Small intestine (tissue), 7 donors: Measurements from ENCODE around the gene TCF7L2. TPM values are rescaled to one million over a fixed set of nuclear protein-coding genes. Genes with fewer than 3 reads are reported as not detected.
A peak's percentile ranks its signal among the peaks of the same experiment; 100 is the strongest.

ENCODE experiments used
- DNase-seq, 2 donors: peaks; one replicate each; pipeline versions ENCODE4 v3.0.0 to v3.0.0-alpha.2; 2013
- FAIRE-seq: peaks from 2 replicates; lab custom pipeline; 2012; peaks lifted over from hg19 to GRCh38; lab: Jason Lieb, UNC
- H3K27ac ChIP-seq, 3 donors: one replicate each; pipeline ENCODE4 v1.5.1; 2013; ENCODE audit warnings: low read length in 2 of 3, mild to moderate bottlenecking in 2 of 3, control low read depth in 1 of 3, inconsistent platforms in 1 of 3, low read depth in 1 of 3, moderate library complexity in 1 of 3
- H3K27me3 ChIP-seq, 3 donors: one replicate each; pipeline ENCODE4 v1.6.1; 2013; ENCODE audit warnings: low read length in 3 of 3, inconsistent platforms in 1 of 3; ENCODE audit not compliant: control insufficient read depth in 3 of 3, insufficient read depth in 3 of 3
- H3K36me3 ChIP-seq, 3 donors: one replicate each; pipeline ENCODE4 v1.6.1; 2013; ENCODE audit warnings: low read length in 3 of 3, inconsistent platforms in 1 of 3, low read depth in 1 of 3, mild to moderate bottlenecking in 1 of 3, moderate library complexity in 1 of 3; ENCODE audit not compliant: control insufficient read depth in 3 of 3, insufficient read depth in 2 of 3
- H3K4me1 ChIP-seq, 3 donors: one replicate each; pipeline ENCODE4 v1.6.1; 2013; ENCODE audit warnings: low read length in 2 of 3, inconsistent platforms in 1 of 3, low read depth in 1 of 3, mild to moderate bottlenecking in 1 of 3, moderate library complexity in 1 of 3; ENCODE audit not compliant: control insufficient read depth in 3 of 3, insufficient read depth in 2 of 3
- H3K4me3 ChIP-seq, 3 donors: one replicate each; pipeline ENCODE4 v1.5.1; 2013; ENCODE audit warnings: low read length in 3 of 3, control low read depth in 1 of 3, inconsistent platforms in 1 of 3, low read depth in 1 of 3, mild to moderate bottlenecking in 1 of 3, moderate library complexity in 1 of 3
- H3K9me3 ChIP-seq, 2 donors: one replicate each; pipeline ENCODE4 v1.6.1; 2013; ENCODE audit warnings: low read depth in 1 of 2, low read length in 1 of 2; ENCODE audit not compliant: control insufficient read depth in 2 of 2, insufficient read depth in 1 of 2
- WGBS, 3 donors: extraction: QIAGEN DNeasy Blood & Tissue Kit; methylation state at CpG; one replicate each; pipeline ENCODE4 v1.1.7; 2013; 5-methylcytosine and 5-hydroxymethylcytosine counted together
- polyA plus RNA-seq, 4 donors: library from polyadenylated mRNA; stranded (reverse) in 3 of 4; unstranded in 1 of 4; fragments of 200-250 nt in 3 of 4; fragments of 120-200 nt in 1 of 4; gene quantifications; one replicate each; pipeline versions ENCODE4 v1.2.1 to v1.2.3, GENCODE V29; 2013
- donor health status: healthy with polysubstance abuse.
- donor health status: control.
- donor health status: control.
- donor health status: Bipolar disorder and iron deficiency.
- donor health status: healthy.

TCF7L2 gene
- polyA plus RNA-seq, 4 donors, result 13.2 to 50.3 (median 18.8) TPM

GRCh38 chr10:113169853-113170460 lies 219.9 kb downstream of the TCF7L2 start:
- Histone ChIP-seq H3K4me1 (no peaks in the 10 kb centered on the region), H3K27me3 (no peaks in the 10 kb centered on the region), H3K36me3 (peaks cover 0 to 24% (median 12%) of the 10 kb centered on the region in 3 donors), H3K9me3 (no peaks in the 10 kb centered on the region), H3K27ac (no peak overlapping the region), H3K4me3 (no peak overlapping the region)
- FAIRE-seq, result no peak
- 74 to 85% (median 79%) methylated on average over 14 of the region's 14 CpGs for WGBS, 3 donors
- no peak for DNase-seq

- Histone ChIP-seq H3K27ac (no peak overlapping the region), H3K36me3 (peaks cover 0 to 15% (median 4%) of the 10 kb centered on the region in 3 donors), H3K27me3 (no peaks in the 10 kb centered on the region), H3K9me3 (no peaks in the 10 kb centered on the region), H3K4me1 (peaks cover 0 to 8% (median 0%) of the 10 kb centered on the region in 3 donors), H3K4me3 (no peak overlapping the region)
- no peak for FAIRE-seq
- DNase-seq, result no peak
- 92 to 93% (median 92%) methylated on average over 11 of the region's 11 CpGs for WGBS, 3 donors
Observed at GRCh38 chr10:113171662-113172061, 221.6 kb downstream of the TCF7L2 start.

GRCh38 chr10:113175176-113175575 lies 225.1 kb downstream of the TCF7L2 start:
- Histone ChIP-seq H3K4me3 (no peak overlapping the region), H3K9me3 (no peaks in the 10 kb centered on the region), H3K27me3 (no peaks in the 10 kb centered on the region), H3K36me3 (peaks cover 0 to 4% (median 0%) of the 10 kb centered on the region in 3 donors), H3K4me1 (peaks cover 0 to 10% (median 0%) of the 10 kb centered on the region in 3 donors), H3K27ac (no peak overlapping the region)
- DNase-seq (no peak), FAIRE-seq (no peak)
- 83 to 91% (median 85%) methylated on average over 3 of the region's 3 CpGs for WGBS, 3 donors

- 77 to 84% (median 82%) methylated on average over 17 of the region's 17 CpGs for WGBS, 3 donors
- DNase-seq, result no peak
- Histone ChIP-seq H3K4me3 (no peak overlapping the region), H3K4me1 (peaks cover 0 to 10% (median 0%) of the 10 kb centered on the region in 3 donors), H3K9me3 (no peaks in the 10 kb centered on the region), H3K27ac (no peak overlapping the region), H3K36me3 (peaks cover 0 to 4% (median 0%) of the 10 kb centered on the region in 3 donors), H3K27me3 (no peaks in the 10 kb centered on the region)
- no peak for FAIRE-seq
Observed at GRCh38 chr10:113175756-113176651, 226.0 kb downstream of the TCF7L2 start.

GRCh38 chr10:113176652-113177155 lies 226.7 kb downstream of the TCF7L2 start:
- no peak for DNase-seq
- no peak for FAIRE-seq
- whole genome bisulfite sequencing, 3 donors, result 80 to 94% (median 82%) methylated on average over 5 of the region's 5 CpGs
- Histone ChIP-seq H3K4me1 (peaks cover 0 to 10% (median 0%) of the 10 kb centered on the region in 3 donors), H3K4me3 (no peak overlapping the region), H3K9me3 (no peaks in the 10 kb centered on the region), H3K27me3 (no peaks in the 10 kb centered on the region), H3K36me3 (peaks cover 0 to 3% (median 0%) of the 10 kb centered on the region in 3 donors), H3K27ac (no peak overlapping the region)

GRCh38 chr10:113177156-113177935 lies 227.3 kb downstream of the TCF7L2 start:
- H3K4me3 ChIP-seq, result no peak overlapping the region
- H3K27me3 ChIP-seq, result no peaks in the 10 kb centered on the region
- no peaks in the 10 kb centered on the region for H3K36me3 ChIP-seq
- FAIRE-seq (no peak), DNase-seq (no peak)
- no peaks in the 10 kb centered on the region for H3K9me3 ChIP-seq
- 73 to 84% (median 80%) methylated on average over 16 of the region's 16 CpGs for WGBS, 3 donors
- H3K27ac ChIP-seq, result no peak overlapping the region
- peaks cover 0 to 10% (median 0%) of the 10 kb centered on the region in 3 donors for H3K4me1 ChIP-seq

GRCh38 chr10:113177936-113178335 lies 227.9 kb downstream of the TCF7L2 start:
- Histone ChIP-seq H3K27me3 (no peaks in the 10 kb centered on the region), H3K27ac (no peak overlapping the region), H3K9me3 (no peaks in the 10 kb centered on the region), H3K36me3 (no peaks in the 10 kb centered on the region), H3K4me3 (no peak overlapping the region), H3K4me1 (peaks cover 0 to 10% (median 0%) of the 10 kb centered on the region in 3 donors)
- WGBS, 3 donors, result 92 to 95% (median 93%) methylated on average over 11 of the region's 11 CpGs
- FAIRE-seq (no peak), DNase-seq (no peak)

- no peaks in the 10 kb centered on the region for H3K27me3 ChIP-seq
- no peaks in the 10 kb centered on the region for H3K9me3 ChIP-seq
- no peak for DNase-seq
- no peak overlapping the region for H3K4me3 ChIP-seq
- no peaks in the 10 kb centered on the region for H3K36me3 ChIP-seq
- peaks cover 0 to 10% (median 0%) of the 10 kb centered on the region in 3 donors for H3K4me1 ChIP-seq
- no peak for FAIRE-seq
- H3K27ac ChIP-seq, result peak overlapping the region in 1 of 3 donors; percentile 50
- 65 to 82% (median 81%) methylated on average over 3 of the region's 3 CpGs for WGBS, 3 donors
Observed at GRCh38 chr10:113178771-113179170, 228.7 kb downstream of the TCF7L2 start.
